Measurements from ENCODE around the gene NFIB. TPM values are rescaled to one million over a fixed set of nuclear protein-coding genes. Genes with fewer than 3 reads are reported as not detected.

Gene NFIB
- total RNA-seq, 1 donor from 2014 or later = 99.4 TPM

- intact Hi-C loops (cut with DNase I) = no loop called here
- no peaks in the 10 kb centered on the region for H3K9me3 ChIP-seq
- H3K36me3 ChIP-seq = peaks cover 10% of the 10 kb centered on the region
- DNase-seq (no peak), ATAC-seq (no peak)
- H3K4me1 ChIP-seq = peaks cover 11% of the 10 kb centered on the region
- no peak for TF ChIP-seq CTCF (IDR thresholded peaks at IDR 0.05)
- H3K27ac ChIP-seq = peak overlapping the region; percentile 45
- H3K4me3 ChIP-seq = peak overlapping the region; percentile 73
- no peaks in the 10 kb centered on the region for H3K27me3 ChIP-seq
Observed at GRCh38 chr9:14308853-14309145, 5.1 kb downstream of the NFIB start.

- no peak for TF ChIP-seq CTCF (IDR thresholded peaks at IDR 0.05)
- peaks cover 10% of the 10 kb centered on the region for H3K36me3 ChIP-seq
- ATAC-seq = peak; percentile 58
- peak overlapping the region; percentile 45 for H3K27ac ChIP-seq
- peaks cover 11% of the 10 kb centered on the region for H3K4me1 ChIP-seq
- intact Hi-C loops (cut with DNase I) = no loop called here
- DNase-seq = no peak
- no peaks in the 10 kb centered on the region for H3K9me3 ChIP-seq
- H3K27me3 ChIP-seq = no peaks in the 10 kb centered on the region
- H3K4me3 ChIP-seq = peak overlapping the region; percentile 73
Observed at GRCh38 chr9:14307989-14308852, 5.7 kb downstream of the NFIB start.

- H3K36me3 ChIP-seq = peaks cover 10% of the 10 kb centered on the region
- intact Hi-C loops (cut with DNase I) = no loop called here
- H3K4me1 ChIP-seq = peaks cover 15% of the 10 kb centered on the region
- H3K27ac ChIP-seq = no peak overlapping the region
- no peaks in the 10 kb centered on the region for H3K27me3 ChIP-seq
- H3K4me3 ChIP-seq = peak overlapping the region; percentile 12
- DNase-seq = no peak
- H3K9me3 ChIP-seq = no peaks in the 10 kb centered on the region
- TF ChIP-seq CTCF (IDR thresholded peaks at IDR 0.05) = no peak
- ATAC-seq = peak; percentile 24
Observed at GRCh38 chr9:14306672-14307660, 7.0 kb downstream of the NFIB start.

- Histone ChIP-seq H3K4me1 (peaks cover 23% of the 10 kb centered on the region), H3K27me3 (no peaks in the 10 kb centered on the region), H3K27ac (no peak overlapping the region), H3K4me3 (peak overlapping the region; percentile 12), H3K9me3 (no peaks in the 10 kb centered on the region), H3K36me3 (peaks cover 10% of the 10 kb centered on the region)
- ATAC-seq = no peak
- no peak for DNase-seq
- intact Hi-C loops (cut with DNase I) = no loop called here
- no peak for TF ChIP-seq CTCF (IDR thresholded peaks at IDR 0.05)
Observed at GRCh38 chr9:14306188-14306587, 7.8 kb downstream of the NFIB start.

- no peak for TF ChIP-seq CTCF (IDR thresholded peaks at IDR 0.05)
- ATAC-seq = no peak
- H3K27ac ChIP-seq = no peak overlapping the region
- no peaks in the 10 kb centered on the region for H3K9me3 ChIP-seq
- H3K36me3 ChIP-seq = peaks cover 10% of the 10 kb centered on the region
- no peak overlapping the region for H3K4me3 ChIP-seq
- peaks cover 19% of the 10 kb centered on the region for H3K4me1 ChIP-seq
- intact Hi-C loops (cut with DNase I) = no loop called here
- H3K27me3 ChIP-seq = no peaks in the 10 kb centered on the region
- no peak for DNase-seq
Observed at GRCh38 chr9:14304259-14304658, 9.7 kb downstream of the NFIB start.
